Ovary (tissue), 3 donors: ENCODE data around the gene FAM83E.

Source experiments
- CTCF ChIP-seq, 3 donors: fragments of 450-650 bp in 2 of 3; fragments of 200-600 bp in 1 of 3; IDR thresholded peaks; one replicate each; pipeline versions ENCODE4 v1.5.1 to v1.8.0; 2016 to 2022; ENCODE audit warnings: antibody characterized with exemption in 3 of 3, mild to moderate bottlenecking in 1 of 3
- POLR2A ChIP-seq: fragments of 450-650 bp; IDR thresholded peaks from one replicate; pipeline ENCODE4 v1.6.1; 2017; ENCODE audit warnings: antibody characterized with exemption, mild to moderate bottlenecking, moderate library complexity
- donor health status: DM: no; HTN: no; CAD: no.

- peak; percentile 71 for TF ChIP-seq POLR2A
- peak; percentile 94 to 95 (median 94) for TF ChIP-seq CTCF (IDR thresholded peaks at IDR 0.05)
Observed at GRCh38 chr19:48646001-48646721, 31.3 kb upstream of the FAM83E start, which contains the start of gene CA11.
